Neural progenitor cell (in vitro differentiated cells): ENCODE data around the gene PIP4K2A.
"Not testable (repeated sequence)": the region's sequence is repeated elsewhere in the genome, so short reads cannot be mapped to it uniquely, and the experiment has no call there.

Experiments
- CTCF ChIP-seq: fragments of 200-600 bp; sonication (generic); IDR thresholded peaks from 2 replicates; pipeline ENCODE4 v1.5.1; 2017; ENCODE audit warnings: antibody characterized with exemption, mild to moderate bottlenecking
- EZH2 ChIP-seq: fragments of 200-600 bp; sonication (generic); IDR thresholded peaks from 2 replicates; pipeline ENCODE4 v1.6.1; 2017; ENCODE audit warnings: antibody characterized with exemption, mild to moderate bottlenecking, moderate library complexity

- not testable (repeated sequence) for TF ChIP-seq CTCF, EZH2
These were observed 214.4 kb downstream of the PIP4K2A start for GRCh38 chr10:22499973-22500372.
